Stimulated activated CD8-positive, alpha-beta memory T cell treated with anti-CD3 and anti-CD28 coated beads, Interleukin-15, amount 100 ng/mL, for 24 hours (primary cell): ENCODE results near the gene TMEM25.
"Not testable (repeated sequence)": the region's sequence is repeated elsewhere in the genome, so short reads cannot be mapped to it uniquely, and the experiment has no call there.

Experiments
- DNase-seq: peaks from one replicate; pipeline ENCODE4 v3.0.0-alpha.2; 2020; ENCODE audit warnings: low read depth

Gene TMEM25

GRCh38 chr11:118530683-118531596 lies at the start of gene TMEM25:
TSS of gene TMEM25 (plus strand) at chr11:118531192. CDS start at chr11:118531802, 610 bp downstream.
- peak; percentile 48 for DNase-seq

DNA sequence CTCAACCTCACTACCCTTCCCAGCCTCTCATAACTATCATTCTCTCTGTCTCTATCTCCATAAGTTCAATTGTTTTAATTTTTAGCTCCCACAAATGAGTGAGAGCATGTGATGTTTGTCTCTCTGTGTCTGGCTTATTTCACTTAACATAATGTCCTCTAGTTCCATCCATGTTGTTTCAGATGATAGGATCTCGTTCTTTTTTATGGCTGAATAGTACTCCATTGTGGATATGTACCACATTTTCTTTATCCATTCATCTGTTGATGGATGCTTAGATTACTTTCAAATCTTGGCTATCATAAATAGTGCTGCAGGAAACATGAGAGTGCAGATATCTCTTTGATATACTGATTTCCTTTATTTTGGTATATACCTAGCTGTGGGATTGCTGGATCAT lies 49.8 kb upstream of the TMEM25 start:
- not testable (repeated sequence) for DNase-seq

DNA sequence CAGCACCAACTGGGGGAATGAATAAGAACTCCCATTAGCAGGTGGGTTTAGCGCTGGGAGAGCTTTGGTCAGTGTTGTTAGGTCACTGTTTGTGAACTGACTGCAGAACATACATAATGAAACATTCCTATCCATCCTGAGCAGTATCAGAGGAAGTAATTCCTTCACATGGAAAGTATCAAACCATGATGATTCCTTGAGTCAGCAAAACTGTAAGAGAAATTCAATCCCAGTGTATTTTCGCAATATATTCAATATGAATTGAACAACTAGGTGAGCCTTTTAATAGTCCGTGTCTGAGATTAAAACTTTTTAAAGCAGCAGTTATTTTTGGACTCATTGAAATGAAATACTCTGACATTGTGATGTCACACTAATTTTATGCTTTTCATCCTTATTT lies 46.6 kb upstream of the TMEM25 start:
- no peak for DNase-seq

GRCh38 chr11:118485273-118485672 lies 45.7 kb upstream of the TMEM25 start:
- DNase-seq: no peak

- peak; percentile 61 for DNase-seq
Measured at GRCh38 chr11:118488480-118489109, 42.4 kb upstream of the TMEM25 start.

GRCh38 chr11:118491041-118491440 lies 40.0 kb upstream of the TMEM25 start:
- DNase-seq: no peak

GRCh38 chr11:118497831-118498230 lies 33.2 kb upstream of the TMEM25 start:
- no peak for DNase-seq

- DNase-seq: no peak
Measured at GRCh38 chr11:118503216-118503615, 27.8 kb upstream of the TMEM25 start.

- no peak for DNase-seq
Measured at GRCh38 chr11:118511601-118512000, 19.4 kb upstream of the TMEM25 start.

GRCh38 chr11:118514103-118514502 lies 16.9 kb upstream of the TMEM25 start:
- DNase-seq: no peak

- no peak for DNase-seq
Measured at GRCh38 chr11:118519549-118519948, 11.4 kb upstream of the TMEM25 start.

GRCh38 chr11:118521892-118522311 lies 9.1 kb upstream of the TMEM25 start:
- DNase-seq: no peak

- DNase-seq: no peak
Measured at GRCh38 chr11:118522571-118523072, 8.4 kb upstream of the TMEM25 start.

GRCh38 chr11:118524356-118524755 lies 6.6 kb upstream of the TMEM25 start:
- no peak for DNase-seq

GRCh38 chr11:118524757-118525470 lies 6.1 kb upstream of the TMEM25 start:
- no peak for DNase-seq

GRCh38 chr11:118526688-118527087 lies 4.3 kb upstream of the TMEM25 start:
- no peak for DNase-seq

DNA sequence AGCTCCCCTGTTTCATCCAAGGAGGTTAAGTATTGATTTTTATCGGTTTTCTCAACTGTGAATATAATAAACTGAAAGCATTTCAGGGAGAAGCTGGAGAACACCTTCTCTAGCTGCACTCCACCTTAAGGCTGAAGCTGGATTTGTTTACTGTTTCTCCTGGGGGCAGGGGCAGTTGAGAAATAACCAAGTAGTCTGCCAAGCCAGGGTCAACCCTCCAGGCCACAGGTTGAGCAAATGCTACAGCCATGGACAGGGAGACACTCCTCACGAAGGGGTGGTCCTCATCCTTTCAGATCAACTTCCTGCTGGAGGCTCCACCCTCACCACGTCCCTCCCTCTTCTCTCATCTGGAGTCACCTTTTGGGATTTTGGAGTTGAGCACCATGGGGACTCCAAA lies 3.9 kb upstream of the TMEM25 start, which contains the start of gene TTC36:
Gene TTC36, plus strand, starts transcription at position 366 of the 400 bp plus-strand sequence. Its CDS starts 21 bp downstream, at position 387.
- DNase-seq: no peak

DNA sequence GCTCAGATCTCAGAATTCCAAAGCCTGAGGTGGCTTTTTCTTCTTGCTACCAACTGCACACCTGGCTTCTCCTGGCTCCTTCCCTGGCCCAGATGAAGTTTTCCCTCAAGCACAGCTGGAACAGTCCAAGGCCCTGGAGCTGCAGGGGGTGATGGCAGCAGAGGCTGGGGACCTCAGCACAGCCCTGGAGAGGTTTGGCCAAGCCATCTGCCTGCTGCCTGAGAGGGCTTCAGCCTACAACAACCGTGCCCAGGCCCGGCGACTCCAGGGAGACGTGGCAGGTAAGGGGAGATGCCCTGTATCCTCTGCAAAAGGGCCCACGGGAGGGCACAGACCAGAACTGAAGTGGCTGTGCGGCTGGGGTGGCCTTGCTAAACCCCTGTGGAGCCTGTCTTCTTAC lies 2.5 kb upstream of the TMEM25 start:
- no peak for DNase-seq

DNA sequence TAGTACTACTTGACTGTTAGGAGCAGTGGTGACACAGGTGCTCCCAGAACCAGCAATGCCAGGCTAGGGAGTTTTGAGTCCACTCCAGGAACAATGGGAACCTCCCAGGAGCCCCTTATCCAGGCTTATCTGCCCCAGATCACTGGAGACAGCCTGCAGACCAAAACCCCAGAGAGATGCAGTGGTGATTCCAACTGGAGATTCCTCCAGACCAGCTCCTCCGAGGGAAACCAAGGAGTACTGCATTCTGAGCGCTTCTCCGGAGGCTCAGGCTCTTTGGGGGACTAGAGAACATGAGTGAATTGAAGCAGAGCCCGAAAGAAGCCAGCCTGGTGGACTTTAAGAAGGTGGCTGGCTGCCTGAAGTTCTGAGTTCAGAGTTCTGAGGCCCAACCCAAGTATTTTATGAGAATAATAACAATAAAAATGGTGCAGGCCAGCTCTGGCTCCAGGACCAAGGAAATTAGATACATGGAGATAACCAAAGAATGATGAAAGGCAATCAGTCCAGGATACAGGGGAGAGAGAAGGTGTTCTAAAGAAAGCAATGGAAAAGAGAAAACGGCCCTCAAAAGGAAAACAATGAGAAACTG lies 1.3 kb upstream of the TMEM25 start:
- DNase-seq: no peak

GRCh38 chr11:118530180-118530682 lies 761 bp upstream of the TMEM25 start:
- DNase-seq: no peak

DNA sequence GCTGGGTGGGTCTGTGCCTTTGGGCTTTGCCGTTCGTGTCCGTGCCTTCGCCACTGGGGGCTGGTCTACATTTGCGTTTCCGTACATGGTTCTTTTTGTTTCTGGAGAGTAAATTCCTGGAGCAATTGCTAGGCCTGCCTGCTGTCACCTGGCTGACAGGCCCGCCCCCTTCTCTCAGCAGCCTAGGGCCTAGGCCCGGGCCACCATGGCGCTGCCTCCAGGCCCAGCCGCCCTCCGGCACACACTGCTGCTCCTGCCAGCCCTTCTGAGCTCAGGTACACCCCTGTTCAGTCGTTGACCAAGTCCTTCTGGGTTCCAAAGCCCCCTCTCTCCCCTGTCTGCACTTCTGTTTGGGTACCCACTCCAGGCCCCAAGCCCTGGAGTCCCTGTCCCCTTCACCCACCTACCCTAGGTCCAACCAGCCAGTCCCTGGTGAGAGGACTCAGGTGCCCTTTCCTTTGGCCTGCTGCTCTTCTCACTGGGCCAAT lies 649 bp downstream of the TMEM25 start:
- DNase-seq: no peak

GRCh38 chr11:118532091-118532490 lies 1.1 kb downstream of the TMEM25 start:
- DNase-seq: no peak
